GM10847 (cell line): Measurements from ENCODE around the gene NTN4.

ENCODE experiments used
- POLR2A ChIP-seq: IDR thresholded peaks from 2 replicates; pipeline ENCODE4 v1.6.1; 2011; ENCODE audit not compliant: insufficient read length; ENCODE audit errors: extremely low read depth

NTN4 gene

DNA sequence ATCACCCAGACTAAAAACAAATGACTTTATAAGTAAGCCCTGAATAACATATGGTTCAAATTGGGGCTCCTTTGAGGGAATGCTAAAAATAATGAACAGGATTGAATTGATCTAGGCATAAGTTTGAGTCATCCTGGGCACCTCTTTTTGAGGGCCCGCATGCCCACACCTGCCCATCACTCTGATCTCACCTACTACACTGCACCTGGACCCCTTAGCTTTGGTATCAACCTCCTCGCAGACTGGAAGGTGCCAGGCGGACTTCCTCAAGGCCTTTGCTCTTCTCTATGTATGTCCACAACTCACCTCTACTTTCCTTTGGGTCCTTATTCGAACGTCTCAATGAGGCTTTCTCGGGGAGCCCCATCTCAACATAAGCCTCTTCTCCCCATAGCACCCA is 17.2 kb downstream of the NTN4 start:
- no peak for TF ChIP-seq POLR2A

DNA sequence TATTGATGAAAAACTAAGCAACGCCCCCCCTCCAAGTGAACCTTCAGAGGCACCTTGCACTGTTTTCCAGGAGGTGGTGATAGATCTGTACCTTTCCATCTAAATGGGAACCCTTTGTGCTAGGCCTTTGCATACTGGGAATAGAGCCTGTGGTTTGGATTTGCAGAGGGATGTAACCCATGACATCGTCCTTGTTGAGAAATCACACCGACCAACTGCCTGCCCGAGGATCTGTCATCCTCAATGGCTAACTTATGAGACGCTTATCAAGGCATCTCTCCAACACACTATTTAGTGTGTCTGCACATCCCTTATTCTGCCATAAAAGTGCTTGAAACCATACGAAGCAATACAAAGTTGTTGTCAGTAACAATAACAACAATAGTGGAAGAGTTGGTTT is 22.9 kb downstream of the NTN4 start:
- no peak for TF ChIP-seq POLR2A

DNA sequence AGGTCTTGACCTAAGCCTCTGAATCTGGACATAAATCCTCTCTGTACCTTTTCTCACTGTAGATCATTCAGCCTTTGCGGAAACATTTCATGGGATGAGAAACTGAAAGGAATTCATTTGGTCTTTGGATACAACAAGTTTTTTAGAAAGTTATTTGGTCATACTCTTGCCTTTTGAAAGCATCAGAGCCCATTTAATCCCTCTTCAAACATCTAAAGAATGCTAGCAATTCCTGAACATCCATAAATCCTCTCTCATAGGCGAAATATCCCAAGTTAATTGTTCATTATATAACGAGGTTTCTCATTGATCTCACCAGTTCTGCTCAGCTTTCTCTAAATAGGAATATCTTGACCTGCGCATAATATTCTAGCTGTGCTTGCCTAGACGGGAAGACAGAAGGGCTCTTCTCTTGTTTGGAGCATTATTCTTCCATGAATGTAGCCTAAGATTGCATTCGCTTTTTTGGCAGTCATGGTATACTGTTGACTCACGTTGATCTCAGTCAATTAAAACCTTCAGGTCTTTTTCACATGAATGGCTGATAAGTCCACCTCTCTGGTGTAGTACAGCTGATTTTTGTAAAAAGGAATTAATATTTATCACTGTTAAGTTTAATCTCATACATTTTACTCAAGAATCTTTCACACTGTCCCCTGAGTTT is 24.1 kb downstream of the NTN4 start:
- TF ChIP-seq POLR2A: no peak

- TF ChIP-seq POLR2A: no peak
Measured at GRCh38 chr12:95764848-95765247, 25.7 kb downstream of the NTN4 start.

- no peak for TF ChIP-seq POLR2A
Measured at GRCh38 chr12:95763809-95764253, 26.7 kb downstream of the NTN4 start.

GRCh38 chr12:95762123-95762785 is 28.3 kb downstream of the NTN4 start:
- no peak for TF ChIP-seq POLR2A

DNA sequence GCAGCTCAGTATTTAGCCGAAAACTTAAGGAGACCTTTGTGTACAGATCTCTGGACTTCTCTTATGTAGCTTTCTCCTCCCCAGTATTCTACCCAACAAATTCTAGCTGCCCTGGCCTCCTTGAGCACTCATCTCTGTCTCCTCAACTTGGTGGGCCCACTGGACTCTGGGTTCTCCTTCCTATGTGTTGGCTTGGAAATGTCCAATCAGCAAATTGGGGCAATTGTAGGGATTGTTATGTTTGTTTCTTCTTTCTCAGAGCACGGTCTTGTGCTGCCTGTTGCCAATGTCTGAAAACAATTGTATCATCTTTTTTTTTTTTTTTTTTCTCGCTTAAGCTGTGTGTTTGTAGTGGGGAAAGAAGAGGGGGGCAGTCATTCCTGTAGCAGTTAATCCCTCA is 30.2 kb downstream of the NTN4 start:
- TF ChIP-seq POLR2A: no peak

DNA sequence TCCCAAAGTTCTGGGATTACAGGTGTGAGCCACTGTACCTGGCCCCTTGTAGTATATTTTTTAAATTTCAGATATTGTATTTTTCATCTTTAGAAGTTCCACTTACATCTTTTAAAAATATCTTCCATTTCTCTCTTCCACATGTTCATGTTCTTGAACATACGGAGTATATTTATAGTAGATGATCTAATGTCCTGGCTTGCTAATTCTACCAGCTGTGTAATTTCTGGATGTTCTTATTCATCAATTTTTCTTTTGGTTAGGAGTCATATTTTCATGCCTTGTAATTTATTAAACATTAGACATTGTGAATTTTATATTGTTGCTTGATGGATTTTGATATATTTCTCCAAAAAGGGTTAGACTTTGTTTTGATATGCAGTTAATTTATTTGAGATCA is 30.8 kb downstream of the NTN4 start:
- no peak for TF ChIP-seq POLR2A

GRCh38 chr12:95759039-95759438 is 31.5 kb downstream of the NTN4 start:
- TF ChIP-seq POLR2A: no peak

DNA sequence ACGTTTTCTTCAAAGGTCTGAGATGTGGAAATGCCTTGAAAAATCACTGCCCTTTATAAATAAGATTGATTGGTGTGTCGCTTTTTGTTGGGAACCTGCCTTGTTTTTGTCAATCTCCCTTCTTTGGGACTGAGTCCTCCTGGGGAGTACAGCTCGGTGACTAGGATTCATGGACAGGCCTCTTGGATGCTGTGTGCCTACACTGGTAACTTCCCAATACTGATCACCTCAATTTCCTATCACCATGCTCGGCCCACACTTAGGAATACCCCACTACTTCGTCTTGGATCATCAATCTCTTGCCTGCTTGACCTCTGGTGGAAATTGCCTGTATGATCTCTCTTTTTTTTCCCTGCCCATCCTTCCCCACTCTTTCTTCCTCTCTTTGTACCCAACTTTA is 34.2 kb downstream of the NTN4 start:
- TF ChIP-seq POLR2A: no peak

GRCh38 chr12:95755261-95755865 is 35.2 kb downstream of the NTN4 start:
- TF ChIP-seq POLR2A: no peak

DNA sequence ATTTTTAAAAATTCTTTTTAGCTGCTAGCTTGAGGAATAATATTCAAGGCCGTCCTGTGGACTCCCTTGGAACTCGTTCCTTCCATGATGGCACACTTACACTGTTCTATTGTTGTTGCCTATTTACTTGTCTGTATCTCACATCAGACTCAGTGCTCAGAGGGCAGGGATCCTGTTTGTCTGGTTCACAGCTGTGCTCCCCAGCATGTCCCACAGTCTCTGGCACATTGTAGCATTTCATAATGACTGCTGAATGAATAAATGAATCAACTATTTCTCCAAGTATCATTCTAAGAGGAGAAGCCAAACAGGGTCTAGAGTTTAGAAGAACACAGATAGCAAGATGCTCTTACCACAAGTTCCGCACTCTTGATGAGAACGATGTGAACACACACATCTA is 48.0 kb downstream of the NTN4 start:
- no peak for TF ChIP-seq POLR2A

DNA sequence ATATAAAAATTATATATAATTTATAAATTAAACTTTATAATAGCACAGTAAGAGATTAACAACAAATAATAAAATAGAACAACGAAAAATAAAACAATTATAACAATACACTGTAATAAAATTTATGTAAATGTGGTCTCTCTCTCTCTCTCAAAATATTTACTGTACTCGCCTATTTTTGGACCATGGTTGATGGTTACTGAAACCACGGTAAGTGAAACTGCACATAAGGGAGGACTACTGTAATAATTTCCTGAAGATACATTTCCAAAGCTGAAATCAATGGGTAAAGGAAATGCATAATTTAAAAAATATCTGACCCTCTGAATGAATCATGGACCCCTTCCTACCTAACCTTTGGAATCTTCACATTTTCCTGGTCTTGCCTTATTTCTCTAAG is 48.9 kb downstream of the NTN4 start:
- TF ChIP-seq POLR2A: no peak

- no peak for TF ChIP-seq POLR2A
Measured at GRCh38 chr12:95740751-95741150, 49.8 kb downstream of the NTN4 start.

- TF ChIP-seq POLR2A: no peak
Measured at GRCh38 chr12:95739561-95740313, 50.8 kb downstream of the NTN4 start.
